HPDE6-E6E7 (cell line): Measurements from ENCODE around the gene ABCD3.
A peak's percentile ranks its signal among the peaks of the same experiment; 100 is the strongest.

Experiments
- DNase-seq: peaks from one replicate; pipeline ENCODE4 v3.0.0; 2011; ENCODE audit warnings: missing footprints; ENCODE audit errors: extremely low spot score

The ABCD3 gene

GRCh38 chr1:94462606-94463005 is 44.4 kb downstream of the ABCD3 start:
- no peak for DNase-seq

GRCh38 chr1:94463056-94463764 is 45.0 kb downstream of the ABCD3 start:
- DNase-seq: no peak

- peak; percentile 17 for DNase-seq
Measured at GRCh38 chr1:94463765-94464330, 45.7 kb downstream of the ABCD3 start.

- no peak for DNase-seq
Measured at GRCh38 chr1:94468708-94469107, 50.5 kb downstream of the ABCD3 start.

GRCh38 chr1:94471271-94471670 is 53.1 kb downstream of the ABCD3 start:
- no peak for DNase-seq

GRCh38 chr1:94475232-94475631 is 57.0 kb downstream of the ABCD3 start:
- DNase-seq: no peak

- DNase-seq: no peak
Measured at GRCh38 chr1:94479682-94480081, 61.5 kb downstream of the ABCD3 start.

GRCh38 chr1:94481473-94481933 is 63.3 kb downstream of the ABCD3 start:
- peak; percentile 71 for DNase-seq

GRCh38 chr1:94486990-94487389 is 68.8 kb downstream of the ABCD3 start:
- no peak for DNase-seq

- DNase-seq: no peak
Measured at GRCh38 chr1:94490556-94490955, 72.4 kb downstream of the ABCD3 start.

GRCh38 chr1:94496076-94496755 is 78.0 kb downstream of the ABCD3 start:
- no peak for DNase-seq

- DNase-seq: no peak
Measured at GRCh38 chr1:94501426-94501825, 83.2 kb downstream of the ABCD3 start.

- no peak for DNase-seq
Measured at GRCh38 chr1:94501935-94502334, 83.7 kb downstream of the ABCD3 start.

- no peak for DNase-seq
Measured at GRCh38 chr1:94503153-94503552, 85.0 kb downstream of the ABCD3 start.

- DNase-seq: no peak
Measured at GRCh38 chr1:94504601-94505000, 86.4 kb downstream of the ABCD3 start.

- DNase-seq: no peak
Measured at GRCh38 chr1:94512816-94513215, 94.6 kb downstream of the ABCD3 start.

- DNase-seq: no peak
Measured at GRCh38 chr1:94514095-94514727, 96.0 kb downstream of the ABCD3 start.

GRCh38 chr1:94515296-94515947 is 97.2 kb downstream of the ABCD3 start:
- DNase-seq: no peak

- no peak for DNase-seq
Measured at GRCh38 chr1:94519351-94519750, 101.2 kb downstream of the ABCD3 start.

GRCh38 chr1:94522304-94522703 is 104.1 kb downstream of the ABCD3 start:
- DNase-seq: no peak

- no peak for DNase-seq
Measured at GRCh38 chr1:94524531-94524930, 106.3 kb downstream of the ABCD3 start.
